ENCODE measurements around the gene CCDC107.
"Not testable (repeated sequence)": the region's sequence is repeated elsewhere in the genome, so short reads cannot be mapped to it uniquely, and the experiment has no call there.

CCDC107 gene

DNA sequence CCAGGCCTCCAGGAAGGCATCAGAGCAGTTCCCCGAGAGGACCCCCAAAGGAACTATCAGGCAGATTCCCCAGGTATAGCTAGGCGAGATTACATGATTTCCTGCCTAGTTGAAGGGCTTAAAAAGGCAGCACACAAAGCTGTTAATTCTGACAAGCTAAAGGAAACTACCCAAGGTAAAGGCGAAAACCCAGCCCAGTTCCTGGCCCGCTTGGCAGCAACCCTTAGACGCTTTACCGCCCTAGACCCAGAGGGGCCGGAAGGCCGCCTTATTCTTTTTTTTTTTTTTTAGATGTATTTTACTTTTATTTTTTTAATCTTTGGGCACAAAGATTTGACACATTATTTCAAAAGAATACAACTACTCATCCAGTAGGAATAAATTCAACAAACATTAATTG lies 19.3 kb upstream of the CCDC107 start:
- DNase-seq, result not testable (repeated sequence)

DNA sequence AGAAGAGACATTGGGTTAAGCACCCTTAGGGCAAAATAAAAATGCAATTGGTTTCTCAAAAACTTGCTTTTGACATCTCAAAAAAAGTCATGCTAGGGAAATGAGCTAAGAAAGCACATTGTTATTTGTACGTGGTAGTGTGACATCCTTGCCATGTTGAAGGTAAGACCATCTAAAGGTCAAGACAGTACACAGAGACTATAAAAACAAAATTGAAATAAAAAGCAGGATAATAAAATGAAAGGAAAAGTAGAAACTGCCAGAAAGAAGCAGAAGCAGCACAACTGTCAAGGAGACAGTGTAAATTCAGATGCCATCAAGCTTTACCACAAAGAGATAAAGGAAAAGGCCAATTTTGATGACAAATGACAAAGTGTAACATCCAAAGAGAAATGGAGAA lies 18.9 kb upstream of the CCDC107 start:
- not testable (repeated sequence) for DNase-seq

DNA sequence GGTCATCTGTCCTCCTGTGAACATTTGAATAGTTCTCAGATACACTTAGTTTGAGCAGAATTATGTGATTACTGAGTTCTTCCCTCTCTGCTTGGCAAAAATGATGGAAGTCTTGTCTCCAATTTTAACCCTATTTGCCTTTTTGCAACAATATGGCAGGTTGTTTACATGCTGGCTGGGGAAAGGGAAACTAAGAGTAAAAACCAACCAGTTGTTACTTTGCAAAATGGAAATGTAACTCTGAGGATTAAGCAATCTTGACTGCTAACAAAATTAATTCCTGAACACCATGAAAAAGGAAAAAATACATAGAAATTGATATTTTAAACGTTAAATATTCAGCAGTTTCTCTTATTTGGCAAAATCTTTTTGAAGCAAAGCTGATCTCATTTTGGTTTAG lies 18.5 kb upstream of the CCDC107 start:
- DNase-seq, result no peak

DNA sequence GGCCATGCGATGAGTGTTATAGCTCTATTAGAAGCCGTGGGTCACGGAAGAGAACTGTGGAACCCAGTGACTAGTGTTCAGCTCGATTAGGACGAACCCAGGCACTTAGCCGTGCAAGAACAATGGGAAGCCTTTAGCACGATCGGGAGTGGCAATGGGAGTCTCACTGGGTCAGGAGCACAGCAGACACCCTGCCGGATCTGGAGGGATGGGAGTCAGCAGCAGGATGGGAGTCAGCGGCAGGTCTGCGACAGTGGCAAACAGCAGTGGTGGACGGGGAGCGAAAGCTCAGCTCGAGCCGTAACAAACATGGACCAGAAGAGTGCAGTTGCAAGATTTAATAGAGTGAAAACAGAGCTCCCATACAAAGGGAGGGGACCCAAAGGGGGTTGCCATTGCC lies 17.7 kb upstream of the CCDC107 start:
- not testable (repeated sequence) for DNase-seq

DNA sequence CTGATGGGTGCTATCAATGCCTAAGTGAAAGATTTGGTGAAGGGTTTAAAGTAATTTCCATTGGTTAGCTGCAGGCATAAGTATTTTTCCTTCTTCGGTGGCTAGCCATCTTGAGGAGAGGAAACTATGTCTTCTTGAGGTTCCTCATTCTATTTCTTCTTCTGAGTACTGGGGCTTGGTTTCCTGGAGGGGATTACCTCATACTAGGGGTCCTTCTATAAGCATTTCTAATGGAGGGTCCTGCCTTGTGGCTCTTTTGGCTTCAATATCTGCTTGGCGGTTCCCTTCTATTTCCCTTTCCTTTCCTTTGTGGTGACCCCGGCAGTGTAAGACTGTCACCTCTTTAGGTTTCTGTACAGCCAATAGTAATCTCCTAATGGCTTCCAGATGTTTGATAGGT lies 16.6 kb upstream of the CCDC107 start:
- DNase-seq, result not testable (repeated sequence)

DNA sequence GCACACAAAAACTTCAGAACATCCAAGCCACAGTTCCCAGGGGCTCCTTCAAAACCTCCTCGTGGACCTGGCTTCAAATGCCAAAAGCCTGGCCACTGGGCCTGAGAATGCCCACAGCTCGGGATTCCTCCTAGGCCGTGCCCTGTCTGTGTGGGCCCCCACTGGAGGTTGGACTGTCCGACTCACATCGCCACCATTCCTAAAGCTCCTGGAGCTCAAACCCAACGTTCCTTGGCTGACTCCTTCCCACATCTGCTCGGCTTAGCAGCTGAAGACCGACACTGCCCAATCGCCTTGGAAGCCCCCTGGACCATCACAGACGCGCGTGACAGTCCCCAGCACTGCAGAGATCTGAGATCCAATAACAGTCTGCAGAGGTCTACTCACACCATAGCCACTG lies 15.0 kb upstream of the CCDC107 start:
- no peak for DNase-seq

DNA sequence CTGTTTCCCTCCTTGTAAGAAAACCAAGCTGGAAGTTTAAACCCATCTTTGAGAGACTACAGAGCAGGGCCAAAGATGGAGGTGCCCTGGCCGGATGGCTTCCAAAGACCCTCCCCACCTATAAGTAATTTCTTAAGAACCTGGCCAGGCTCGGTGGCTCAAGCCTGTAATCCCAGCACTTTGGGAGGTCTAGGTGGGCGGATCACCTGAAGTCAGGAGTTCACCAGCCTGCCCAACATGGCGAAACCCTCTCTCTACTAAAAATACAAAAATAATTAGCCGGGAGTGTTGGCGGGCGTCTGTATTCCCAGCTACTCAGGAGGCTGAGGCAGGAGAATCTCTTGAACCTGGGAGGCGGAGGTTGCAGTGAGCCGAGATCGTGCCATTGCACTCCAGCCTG lies 12.4 kb upstream of the CCDC107 start:
- DNase-seq, result not testable (repeated sequence)

DNA sequence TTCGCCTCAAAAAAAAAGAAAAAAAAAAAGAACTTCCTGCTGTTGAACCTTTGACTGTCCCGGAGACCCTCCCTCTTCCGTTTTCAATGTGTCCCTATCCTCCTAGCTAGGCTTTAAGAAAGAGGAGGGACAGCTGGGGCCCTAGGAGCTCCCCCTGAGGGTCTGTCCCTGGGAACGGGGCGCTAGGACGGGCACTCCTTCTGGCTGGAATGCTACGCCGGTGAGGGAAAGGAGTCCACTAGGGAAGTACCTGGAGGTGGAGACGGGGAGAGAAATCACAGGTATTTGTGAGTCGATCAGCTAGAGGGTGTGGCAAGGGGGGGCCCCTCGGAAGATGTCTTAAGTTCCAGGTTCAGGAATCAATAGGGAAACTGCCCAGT lies 11.9 kb upstream of the CCDC107 start:
- DNase-seq, result no peak

DNA sequence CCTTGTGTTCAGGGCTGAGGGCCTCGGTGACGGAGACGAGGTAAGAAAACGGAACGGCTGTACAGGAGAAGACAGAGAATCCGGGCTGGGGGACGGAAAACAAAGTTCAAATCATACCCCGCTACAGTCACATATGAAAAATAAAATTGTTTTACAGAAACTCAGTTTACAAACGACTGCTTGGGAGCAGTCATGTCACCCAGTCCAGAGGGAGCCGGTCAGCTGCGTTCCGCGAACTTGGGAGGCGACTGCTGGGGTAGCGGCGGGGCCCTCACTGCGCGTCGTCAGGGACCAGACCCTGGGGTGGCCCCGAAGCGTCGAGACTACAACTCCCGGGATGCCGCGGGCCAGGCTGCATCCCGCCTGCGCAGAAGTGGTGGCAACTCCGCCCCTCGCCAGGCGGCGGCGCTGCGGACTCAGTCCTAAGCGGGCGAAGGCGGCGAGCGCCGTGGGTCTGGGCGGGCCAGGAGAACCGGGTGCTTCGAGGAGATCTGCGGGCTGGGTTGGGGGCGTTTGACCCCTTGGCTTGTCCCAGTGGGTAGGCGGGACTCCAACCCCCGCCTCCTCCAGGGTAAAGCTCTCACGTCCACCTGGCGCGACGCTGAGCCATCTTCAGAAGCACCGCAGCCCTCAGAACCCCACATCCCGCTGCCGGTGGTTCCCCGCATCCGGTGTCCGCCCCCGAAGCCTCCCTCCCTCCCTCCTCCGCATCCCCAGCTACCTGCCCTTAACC lies 11.4 kb upstream of the CCDC107 start:
- DNase-seq, result peak; percentile 58

DNA sequence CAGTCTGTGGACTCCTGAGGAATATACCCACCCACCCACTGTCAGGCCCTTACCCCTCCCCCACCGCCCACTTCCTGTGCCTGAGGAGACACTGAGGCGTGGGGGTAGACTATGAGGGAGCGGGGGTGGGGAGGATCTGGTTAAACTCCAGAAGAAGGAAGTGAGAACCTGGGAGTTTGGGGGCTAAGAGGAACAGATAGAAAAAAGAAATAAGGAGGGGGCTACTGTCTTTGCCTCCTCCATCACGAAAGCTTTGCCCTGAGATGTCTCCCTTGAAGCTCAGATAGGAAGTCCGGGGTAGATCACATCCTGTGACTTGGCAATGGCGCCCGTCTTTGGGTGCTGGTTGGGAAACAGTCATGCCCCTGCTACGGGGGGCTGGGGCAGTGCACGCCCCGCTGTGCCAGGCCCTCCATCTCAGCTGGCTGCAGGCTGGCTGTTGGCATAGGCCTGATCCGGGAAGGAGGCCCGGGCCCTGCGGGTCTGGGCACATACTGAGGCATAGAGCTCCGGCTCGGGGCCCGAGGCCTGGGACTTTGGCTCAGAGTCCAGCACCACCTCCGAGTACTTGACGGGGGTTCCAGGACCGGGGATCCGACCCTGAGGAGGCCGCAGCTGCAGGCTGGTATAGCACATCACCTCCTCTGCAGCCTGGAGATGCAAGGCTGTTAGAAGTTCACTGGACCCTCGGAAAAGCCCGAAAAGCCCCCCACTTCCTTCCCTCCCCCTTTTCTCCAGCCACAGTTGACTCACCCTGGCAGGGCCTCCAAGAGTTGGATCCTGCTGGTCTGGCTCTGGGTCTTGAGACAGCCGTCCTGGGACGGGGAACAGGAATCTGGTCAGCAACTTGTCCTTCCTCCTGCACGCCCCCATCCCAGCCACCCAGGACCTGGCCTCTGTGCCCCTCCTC lies 8.4 kb upstream of the CCDC107 start:
- no peak for DNase-seq

DNA sequence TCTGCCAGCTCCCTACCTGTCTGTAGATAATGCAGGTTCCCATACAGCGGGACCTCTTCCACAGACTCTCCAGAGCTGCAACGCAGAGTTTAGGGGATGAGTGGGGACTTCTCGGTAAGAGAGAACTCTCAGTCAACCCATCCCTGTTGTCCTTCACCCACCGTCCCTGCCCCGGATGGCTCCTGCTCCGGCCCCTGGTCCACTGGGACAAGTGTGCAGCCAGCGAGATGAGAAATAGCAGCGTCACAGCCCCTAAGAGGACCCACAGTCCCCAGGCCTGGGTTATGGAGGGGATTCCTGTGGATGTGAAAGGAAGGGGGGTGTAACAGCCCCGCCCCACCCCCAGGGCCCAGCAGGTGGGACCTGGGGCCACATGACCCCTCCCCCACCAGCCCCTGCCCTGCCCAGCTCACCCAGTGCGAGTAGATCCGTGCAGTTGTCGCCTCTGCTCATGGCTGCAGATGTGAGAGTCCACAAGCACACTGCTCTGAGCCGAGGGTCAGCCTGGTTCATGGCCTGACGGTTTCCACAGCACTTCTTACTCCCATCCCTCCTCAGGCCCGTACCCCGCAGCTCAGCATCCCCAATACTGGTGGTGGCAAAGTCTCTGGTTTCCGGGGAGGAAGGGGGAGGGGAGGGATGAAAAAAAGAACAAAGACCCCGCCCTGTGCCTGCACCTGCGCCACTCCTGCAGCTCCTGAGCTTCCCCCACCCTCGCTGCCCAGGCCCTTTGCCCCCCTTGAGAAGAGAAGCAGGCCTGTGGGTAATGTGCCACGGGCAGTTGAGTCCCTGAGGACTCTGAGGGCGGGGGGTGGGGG lies 7.5 kb upstream of the CCDC107 start, which contains the start of gene SIT1:
SIT1 (minus strand) TSS at position 591 of the 818 bp plus-strand sequence; CDS start at position 513, 78 bp downstream.
- no peak for DNase-seq

DNA sequence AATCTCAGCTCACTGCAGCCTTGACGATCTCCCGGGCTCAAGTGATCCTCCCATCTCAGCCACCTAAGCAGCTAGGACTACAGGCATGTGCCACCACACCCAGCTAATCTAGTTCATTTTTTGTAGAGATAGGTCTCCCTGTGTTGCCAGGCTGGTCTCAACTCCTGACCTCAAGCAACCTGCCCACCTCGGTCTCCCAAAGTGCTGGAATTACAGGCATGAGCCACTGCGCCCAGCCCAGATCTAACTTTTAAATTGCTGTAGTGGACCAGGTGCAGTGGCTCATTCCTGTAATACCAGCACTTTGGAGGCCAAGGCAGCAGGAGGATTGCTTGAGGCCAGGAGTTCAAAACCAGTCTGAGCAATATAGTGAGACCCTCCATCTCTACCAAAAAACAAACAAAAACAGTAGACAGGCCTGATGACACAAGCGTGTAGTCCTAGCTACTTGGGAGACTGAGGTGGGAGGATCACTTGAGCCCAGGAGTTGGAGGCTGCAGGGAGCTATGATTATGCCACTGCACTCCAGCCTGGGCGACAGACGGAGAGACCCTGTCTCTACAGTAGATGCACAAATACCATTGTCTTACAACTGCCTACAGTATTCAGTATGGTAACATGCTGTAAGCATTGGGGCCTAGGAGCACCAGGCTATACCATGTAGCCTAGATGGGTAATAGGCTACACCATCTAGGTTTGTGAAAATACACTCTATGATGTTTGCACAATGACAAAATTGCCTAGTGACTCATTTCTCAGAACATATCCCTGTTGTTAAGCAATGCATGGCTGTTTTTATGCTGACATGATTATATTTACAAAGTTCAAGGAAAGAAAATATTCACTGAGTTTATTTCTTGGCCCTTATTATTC lies 5.9 kb upstream of the CCDC107 start:
- DNase-seq, result no peak

DNA sequence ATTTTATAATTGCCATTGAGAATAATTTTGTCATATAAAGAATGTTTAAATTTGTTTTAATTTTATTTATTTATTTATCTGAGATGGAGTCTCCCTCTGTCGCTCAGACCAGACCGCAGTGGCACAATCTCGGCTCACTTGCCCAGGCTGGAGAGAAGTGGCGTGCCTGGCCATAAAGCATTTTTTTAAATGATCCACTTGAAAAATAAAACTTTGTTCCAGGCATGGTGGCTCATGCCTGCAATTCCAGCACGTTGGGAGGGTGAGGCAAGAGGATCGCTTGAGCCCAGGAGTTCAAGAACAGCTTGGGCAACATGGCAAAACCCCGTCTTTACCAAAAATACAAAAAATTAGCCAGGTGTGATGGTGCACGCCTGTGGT lies 5.3 kb upstream of the CCDC107 start:
- no peak for DNase-seq

DNA sequence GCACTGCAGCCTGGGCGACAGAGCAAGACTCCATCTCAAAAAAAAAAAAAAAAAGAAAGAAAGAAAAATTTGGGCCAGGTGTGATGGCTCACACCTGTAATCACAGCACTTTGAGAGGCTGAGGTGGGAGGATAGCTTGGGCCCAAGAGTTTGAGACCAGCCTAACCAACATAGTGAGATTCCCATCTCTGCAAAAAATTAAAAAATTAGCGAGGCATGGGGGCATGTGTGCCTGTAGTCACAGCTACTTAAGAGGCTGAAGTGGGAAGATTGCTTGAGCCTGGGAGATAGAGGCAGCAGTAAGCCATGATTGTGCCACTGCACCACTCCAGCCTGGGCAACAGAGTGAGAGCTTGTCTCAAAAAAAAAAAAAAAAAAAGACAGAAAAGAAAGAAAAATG lies 4.5 kb upstream of the CCDC107 start:
- DNase-seq, result no peak

DNA sequence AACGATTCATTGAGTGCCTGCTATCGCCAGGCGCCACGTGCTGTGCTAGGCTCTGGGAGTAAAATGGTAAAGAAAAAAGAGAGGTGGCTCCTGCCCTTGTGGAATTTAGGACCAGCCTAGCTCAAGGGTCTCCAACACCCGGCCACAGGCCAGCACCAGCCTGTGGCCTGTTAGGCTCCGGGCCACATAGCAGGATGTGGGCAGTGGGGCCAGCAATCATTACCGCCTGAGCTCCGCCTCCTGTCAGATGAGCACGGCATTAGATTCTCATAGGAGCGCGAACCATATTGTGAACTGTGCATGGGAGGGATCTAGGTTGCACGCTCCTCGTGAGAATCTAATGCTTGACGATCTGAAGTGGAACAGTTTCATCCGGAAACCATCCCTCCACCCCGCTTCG lies 1.7 kb upstream of the CCDC107 start:
- no peak for DNase-seq

DNA sequence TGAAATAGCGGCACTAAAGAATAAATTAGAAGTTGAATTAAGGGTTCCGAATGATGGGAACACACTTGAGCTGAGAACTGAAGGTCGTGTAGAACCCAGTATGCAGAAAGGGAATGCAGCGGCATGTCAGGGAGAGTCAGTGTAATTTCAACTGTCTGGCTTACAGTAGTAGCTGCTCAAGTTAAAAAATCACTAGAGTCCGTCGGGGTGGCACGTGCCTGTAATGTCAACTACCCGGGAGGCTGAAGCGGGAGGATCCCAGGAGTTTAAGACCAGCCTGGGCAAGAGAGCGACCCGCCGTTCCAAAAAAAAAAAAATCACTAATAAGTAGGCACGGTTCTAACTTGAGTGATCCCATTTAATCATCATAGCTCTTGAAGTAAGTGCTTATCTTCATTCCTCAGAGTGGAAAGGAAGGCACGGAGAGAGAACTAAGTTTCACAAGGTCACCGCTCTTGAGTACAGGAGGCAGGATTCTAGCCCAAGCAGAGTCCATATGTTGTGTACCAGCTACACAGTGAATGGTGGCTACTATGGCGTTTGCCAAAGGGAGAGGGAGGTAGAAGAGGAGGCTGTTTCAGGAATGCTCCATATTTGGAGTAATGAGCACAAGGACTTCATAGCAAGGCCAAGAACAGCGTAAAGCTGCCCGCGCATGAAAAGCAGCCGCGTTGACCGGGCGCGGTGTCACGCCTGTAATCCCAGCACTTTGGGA lies 1.1 kb upstream of the CCDC107 start:
- no peak for DNase-seq

DNA sequence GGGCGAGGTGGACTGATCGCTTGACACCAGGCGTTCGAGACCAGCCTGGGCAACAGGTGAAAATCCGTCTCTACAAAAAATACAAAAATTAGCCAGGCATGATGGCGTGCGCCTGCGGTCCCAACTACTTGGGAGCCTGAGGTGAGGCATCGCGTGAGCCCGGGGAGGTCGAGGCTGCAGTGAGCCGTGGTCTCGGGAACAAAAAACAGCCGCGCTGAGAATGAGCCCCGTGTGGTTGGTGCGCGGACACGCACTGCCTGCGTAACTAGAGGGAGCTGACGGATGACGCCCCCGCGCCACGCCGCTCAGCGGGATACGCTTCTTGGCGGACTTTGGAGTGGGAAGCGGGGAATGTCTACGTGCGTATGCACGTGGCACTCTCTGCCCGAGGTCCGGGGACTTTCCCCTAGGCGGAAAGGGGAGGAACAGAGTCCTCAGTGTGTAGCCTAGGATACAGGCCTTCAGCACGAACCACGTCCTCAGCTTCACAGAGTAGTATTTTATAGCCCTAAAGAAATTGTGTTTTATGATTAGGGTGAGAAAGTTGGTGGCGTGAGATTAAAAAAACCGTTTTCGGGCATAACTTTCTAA lies 451 bp upstream of the CCDC107 start, which contains the start of gene RMRP:
RMRP (minus strand) TSS at position 474 of the 591 bp plus-strand sequence.
- peak; percentile 98 for DNase-seq

DNA sequence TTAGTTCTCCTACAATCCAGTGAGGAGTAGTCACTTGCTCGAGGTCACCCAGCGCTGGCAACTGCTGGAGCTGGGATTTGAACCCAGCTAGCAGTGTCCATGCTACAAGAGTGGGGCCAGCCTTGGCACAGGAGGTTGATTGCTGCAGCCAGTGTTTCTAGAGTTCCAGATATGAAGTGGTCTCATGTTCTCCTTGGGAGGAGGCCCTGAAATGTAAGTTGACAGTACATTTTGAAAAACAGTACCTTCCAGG lies 802 bp downstream of the CCDC107 start:
- DNase-seq, result no peak

DNA sequence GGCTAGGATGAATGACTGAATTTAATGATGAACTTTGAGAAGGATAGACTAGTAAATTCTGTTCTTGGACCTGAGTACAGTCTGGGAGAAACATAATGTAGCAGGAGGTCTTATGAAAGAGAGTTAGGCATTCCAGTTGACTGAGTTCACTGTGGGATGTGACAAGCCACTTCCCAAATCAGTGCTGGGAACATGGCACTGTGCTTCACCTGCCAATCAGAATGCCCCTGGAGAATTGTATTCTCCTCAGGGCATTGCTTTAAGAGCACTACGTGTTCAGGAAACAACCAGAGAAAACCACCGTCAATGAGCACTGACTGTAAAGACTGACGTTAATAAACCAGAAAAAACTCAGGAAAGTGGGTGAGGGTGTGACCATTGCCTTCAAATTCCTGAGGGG lies 1.2 kb downstream of the CCDC107 start:
- no peak for DNase-seq

DNA sequence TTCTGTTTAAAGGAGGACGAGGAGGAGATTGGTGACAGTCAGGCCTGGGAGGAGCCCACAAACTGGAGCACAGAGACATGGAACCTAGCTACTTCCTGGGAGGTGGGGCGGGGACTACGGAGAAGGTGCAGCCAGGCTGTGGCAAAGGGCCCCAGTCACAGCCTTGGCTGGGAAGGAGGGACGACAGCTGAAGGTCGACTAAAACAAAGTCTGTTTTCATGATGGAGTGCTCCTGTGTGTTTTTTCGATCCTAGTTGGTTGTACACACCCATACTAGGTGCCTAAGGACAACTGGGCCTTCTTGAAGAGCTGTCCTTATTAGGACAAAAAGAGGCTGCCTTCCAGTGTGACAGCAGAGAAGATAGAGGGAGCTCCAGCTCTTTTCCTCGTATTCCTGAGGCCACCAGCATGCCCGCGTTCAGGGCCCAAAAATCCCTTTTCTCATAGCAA lies 2.9 kb downstream of the CCDC107 start:
- DNase-seq, result no peak

DNA sequence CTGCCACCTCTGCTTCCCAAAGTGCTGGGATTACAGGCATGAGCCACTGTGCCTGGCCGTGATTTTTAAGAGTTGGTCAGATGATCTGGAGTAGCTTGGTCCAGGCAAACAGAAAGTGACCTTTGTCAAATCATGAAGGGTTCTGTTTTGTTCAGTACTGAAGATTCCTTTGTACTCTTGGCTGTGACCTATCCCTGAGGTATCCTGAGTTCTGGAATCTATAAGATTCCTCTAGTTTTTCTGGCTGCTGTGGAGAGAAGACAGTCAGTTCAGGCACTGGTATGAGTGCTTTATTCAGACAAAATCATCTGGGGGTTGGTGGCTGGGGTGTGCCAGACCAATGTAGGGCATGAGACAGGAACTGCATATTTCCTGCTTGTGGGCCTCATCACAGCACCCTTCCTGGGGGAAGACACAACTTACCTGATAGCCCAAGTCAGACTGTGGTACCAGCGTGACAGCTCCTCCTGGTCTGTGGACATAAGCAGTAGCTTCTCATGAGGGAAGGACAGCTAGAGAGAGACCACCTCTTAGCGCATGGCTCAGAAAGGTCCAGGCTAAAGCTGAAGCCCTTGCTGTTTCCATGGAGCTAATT lies 3.8 kb downstream of the CCDC107 start:
- no peak for DNase-seq
